ENCODE measurements around the gene POMT1.

The POMT1 gene

GRCh38 chr9:131473198-131473885, 29.4 kb upstream of the POMT1 start:
- TF ChIP-seq NFIC (IDR thresholded peaks at IDR 0.05) (no peak), ZBTB7A (IDR thresholded peaks at IDR 0.05; ENCODE audit: low read depth) (no peak)
- TF ChIP-seq, protein P1, sequence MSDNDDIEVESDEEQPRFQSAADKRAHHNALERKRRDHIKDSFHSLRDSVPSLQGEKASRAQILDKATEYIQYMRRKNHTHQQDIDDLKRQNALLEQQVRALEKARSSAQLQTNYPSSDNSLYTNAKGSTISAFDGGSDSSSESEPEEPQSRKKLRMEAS (IDR thresholded peaks at IDR 0.05) = no peak

- TF ChIP-seq, protein P1 (IDR thresholded peaks at IDR 0.05) = no peak
- TF ChIP-seq FOXM1 (IDR thresholded peaks at IDR 0.05; ENCODE audit: borderline replicate concordance, low read depth) (no peak), TEAD4 (IDR thresholded peaks at IDR 0.05) (no peak), YY1 (IDR thresholded peaks at IDR 0.05; ENCODE audit: low read depth) (no peak), EP300 (IDR thresholded peaks at IDR 0.05; ENCODE audit: borderline replicate concordance) (no peak), CEBPB (IDR thresholded peaks at IDR 0.05) (no peak), CREB1 (IDR thresholded peaks at IDR 0.05; ENCODE audit: low read depth) (no peak), TCF12 (IDR thresholded peaks at IDR 0.05; ENCODE audit: low read depth) (no peak), NFIC (IDR thresholded peaks at IDR 0.05) (no peak), TAF1 (IDR thresholded peaks at IDR 0.05; ENCODE audit: low read depth) (no peak)
- TF ChIP-seq, protein P2, sequence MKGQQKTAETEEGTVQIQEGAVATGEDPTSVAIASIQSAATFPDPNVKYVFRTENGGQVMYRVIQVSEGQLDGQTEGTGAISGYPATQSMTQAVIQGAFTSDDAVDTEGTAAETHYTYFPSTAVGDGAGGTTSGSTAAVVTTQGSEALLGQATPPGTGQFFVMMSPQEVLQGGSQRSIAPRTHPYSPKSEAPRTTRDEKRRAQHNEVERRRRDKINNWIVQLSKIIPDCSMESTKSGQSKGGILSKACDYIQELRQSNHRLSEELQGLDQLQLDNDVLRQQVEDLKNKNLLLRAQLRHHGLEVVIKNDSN (IDR thresholded peaks at IDR 0.05) = no peak
- TF ChIP-seq, protein P3, sequence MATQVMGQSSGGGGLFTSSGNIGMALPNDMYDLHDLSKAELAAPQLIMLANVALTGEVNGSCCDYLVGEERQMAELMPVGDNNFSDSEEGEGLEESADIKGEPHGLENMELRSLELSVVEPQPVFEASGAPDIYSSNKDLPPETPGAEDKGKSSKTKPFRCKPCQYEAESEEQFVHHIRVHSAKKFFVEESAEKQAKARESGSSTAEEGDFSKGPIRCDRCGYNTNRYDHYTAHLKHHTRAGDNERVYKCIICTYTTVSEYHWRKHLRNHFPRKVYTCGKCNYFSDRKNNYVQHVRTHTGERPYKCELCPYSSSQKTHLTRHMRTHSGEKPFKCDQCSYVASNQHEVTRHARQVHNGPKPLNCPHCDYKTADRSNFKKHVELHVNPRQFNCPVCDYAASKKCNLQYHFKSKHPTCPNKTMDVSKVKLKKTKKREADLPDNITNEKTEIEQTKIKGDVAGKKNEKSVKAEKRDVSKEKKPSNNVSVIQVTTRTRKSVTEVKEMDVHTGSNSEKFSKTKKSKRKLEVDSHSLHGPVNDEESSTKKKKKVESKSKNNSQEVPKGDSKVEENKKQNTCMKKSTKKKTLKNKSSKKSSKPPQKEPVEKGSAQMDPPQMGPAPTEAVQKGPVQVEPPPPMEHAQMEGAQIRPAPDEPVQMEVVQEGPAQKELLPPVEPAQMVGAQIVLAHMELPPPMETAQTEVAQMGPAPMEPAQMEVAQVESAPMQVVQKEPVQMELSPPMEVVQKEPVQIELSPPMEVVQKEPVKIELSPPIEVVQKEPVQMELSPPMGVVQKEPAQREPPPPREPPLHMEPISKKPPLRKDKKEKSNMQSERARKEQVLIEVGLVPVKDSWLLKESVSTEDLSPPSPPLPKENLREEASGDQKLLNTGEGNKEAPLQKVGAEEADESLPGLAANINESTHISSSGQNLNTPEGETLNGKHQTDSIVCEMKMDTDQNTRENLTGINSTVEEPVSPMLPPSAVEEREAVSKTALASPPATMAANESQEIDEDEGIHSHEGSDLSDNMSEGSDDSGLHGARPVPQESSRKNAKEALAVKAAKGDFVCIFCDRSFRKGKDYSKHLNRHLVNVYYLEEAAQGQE (IDR thresholded peaks at IDR 0.05; ENCODE audit: low read depth) = no peak
Measured at GRCh38 chr9:131473891-131474290, 28.8 kb upstream of the POMT1 start.

DNA sequence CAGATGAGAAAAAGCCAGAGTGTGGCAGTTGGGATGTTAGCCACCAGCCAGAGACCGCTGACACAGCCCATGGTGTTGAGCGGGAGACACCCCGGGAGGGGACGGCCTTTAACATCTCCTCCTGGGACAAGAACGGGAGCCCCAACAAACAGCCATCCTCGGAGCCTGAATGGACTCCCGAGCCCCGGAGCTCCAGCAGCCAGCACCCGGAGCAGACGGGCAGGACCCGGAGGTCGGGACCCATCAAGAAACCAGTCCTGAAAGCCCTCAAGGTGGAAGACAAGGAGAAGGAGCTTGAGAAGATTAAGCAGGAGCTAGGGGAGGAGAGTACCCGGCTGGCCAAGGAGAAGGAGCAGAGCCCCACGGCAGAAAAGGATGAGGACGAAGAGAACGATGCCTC, 28.0 kb upstream of the POMT1 start:
- TF ChIP-seq, protein P3 (IDR thresholded peaks at IDR 0.05; ENCODE audit: low read depth) = no peak
- no peak for TF ChIP-seq CREB1 (IDR thresholded peaks at IDR 0.05; ENCODE audit: low read depth)
- TF ChIP-seq ZBTB7A (IDR thresholded peaks at IDR 0.05; ENCODE audit: low read depth) = no peak
- TF ChIP-seq FOXM1 (IDR thresholded peaks at IDR 0.05; ENCODE audit: borderline replicate concordance, low read depth) = no peak
- TF ChIP-seq RAD21 (IDR thresholded peaks at IDR 0.05; ENCODE audit: low read depth) = no peak
- no peak for TF ChIP-seq NFIC (IDR thresholded peaks at IDR 0.05)
- TF ChIP-seq, protein P2 (IDR thresholded peaks at IDR 0.05) = no peak
- TF ChIP-seq EP300 (IDR thresholded peaks at IDR 0.05; ENCODE audit: borderline replicate concordance) = no peak
- no peak for TF ChIP-seq CEBPB (IDR thresholded peaks at IDR 0.05)
- TF ChIP-seq TCF12 (IDR thresholded peaks at IDR 0.05; ENCODE audit: low read depth) = no peak
- TF ChIP-seq TEAD4 (IDR thresholded peaks at IDR 0.05) = no peak
- TF ChIP-seq, protein P1 (IDR thresholded peaks at IDR 0.05) = no peak
- no peak for TF ChIP-seq EGR1 (IDR thresholded peaks at IDR 0.05)

GRCh38 chr9:131475111-131475955, 27.4 kb upstream of the POMT1 start:
- TF ChIP-seq, protein P3 (IDR thresholded peaks at IDR 0.05; ENCODE audit: low read depth) = no peak
- TF ChIP-seq TEAD4 (IDR thresholded peaks at IDR 0.05) (no peak), NFIC (IDR thresholded peaks at IDR 0.05) (no peak), EP300 (IDR thresholded peaks at IDR 0.05; ENCODE audit: borderline replicate concordance) (no peak), TCF12 (IDR thresholded peaks at IDR 0.05; ENCODE audit: low read depth) (no peak), ZBTB7A (IDR thresholded peaks at IDR 0.05; ENCODE audit: low read depth) (no peak), YY1 (IDR thresholded peaks at IDR 0.05; ENCODE audit: low read depth) (no peak), RAD21 (IDR thresholded peaks at IDR 0.05; ENCODE audit: low read depth) (no peak), TAF1 (IDR thresholded peaks at IDR 0.05; ENCODE audit: low read depth) (no peak), CREB1 (IDR thresholded peaks at IDR 0.05; ENCODE audit: low read depth) (no peak), CEBPB (IDR thresholded peaks at IDR 0.05) (no peak), FOXM1 (IDR thresholded peaks at IDR 0.05; ENCODE audit: borderline replicate concordance, low read depth) (no peak), EGR1 (IDR thresholded peaks at IDR 0.05) (no peak)
- TF ChIP-seq, protein P1 (IDR thresholded peaks at IDR 0.05) = no peak
- TF ChIP-seq, protein P2 (IDR thresholded peaks at IDR 0.05) = no peak

Data from Ishikawa (cell line).